HG03066 (cell line): Measurements from ENCODE around the gene ISM2.
A peak's percentile ranks its signal among the peaks of the same experiment; 100 is the strongest.

Source experiments
- ATAC-seq: cut with Tn5 transposase; IDR thresholded peaks from one replicate; pipeline ENCODE4 v1.9.1; 2021; ENCODE audit warnings: low read depth; ENCODE audit not compliant: unreplicated experiment

Gene ISM2

DNA sequence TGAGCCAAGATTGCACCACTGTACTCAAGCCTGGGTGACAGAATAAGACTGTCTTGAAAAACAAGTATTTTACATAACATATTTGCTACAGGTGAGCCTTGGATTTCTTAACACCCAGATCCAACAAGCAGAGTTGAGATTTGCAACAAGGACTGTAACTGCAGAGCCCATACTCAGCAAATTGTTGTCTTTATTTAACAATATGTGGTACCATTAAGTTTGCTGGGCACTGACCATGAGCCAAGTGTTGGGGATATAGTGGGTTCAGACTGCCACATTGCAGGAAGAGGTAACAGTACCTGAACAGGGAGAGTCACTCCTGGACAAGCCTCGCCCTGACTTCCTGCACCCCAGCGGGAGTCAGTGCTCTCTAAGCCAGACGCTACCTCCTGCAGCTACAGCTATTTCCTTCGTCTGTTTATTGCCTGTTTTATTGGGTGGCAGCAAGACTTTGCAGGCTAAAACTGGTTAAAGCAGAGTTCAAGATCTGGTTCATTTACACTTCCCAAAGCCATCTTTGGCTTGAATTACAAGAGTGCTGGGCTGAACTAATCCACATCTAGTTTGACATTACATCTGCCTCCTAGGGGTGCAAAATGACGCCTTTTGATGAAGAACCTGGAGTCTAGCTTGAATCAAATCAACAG lies 28.3 kb downstream of the ISM2 start:
- ATAC-seq = no peak

DNA sequence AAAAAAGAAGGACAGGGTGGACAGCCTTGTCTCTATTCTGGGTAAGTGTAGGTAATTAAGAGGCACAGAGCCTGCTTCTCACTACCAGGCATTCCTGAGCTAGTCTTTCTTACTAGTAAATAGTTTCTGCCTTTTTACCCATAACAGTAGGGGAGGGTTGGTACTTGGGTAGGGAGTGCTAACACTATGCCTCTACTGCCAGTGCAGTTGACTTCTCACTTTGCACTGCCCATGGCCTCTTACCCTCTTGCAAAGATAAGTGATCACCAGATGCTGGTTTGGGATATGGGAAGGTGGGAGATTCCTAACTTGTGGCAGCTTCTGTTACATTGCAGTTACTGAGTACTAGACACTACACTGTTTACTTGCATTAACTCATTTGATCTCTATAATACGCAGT lies 29.1 kb downstream of the ISM2 start:
- no peak for ATAC-seq

DNA sequence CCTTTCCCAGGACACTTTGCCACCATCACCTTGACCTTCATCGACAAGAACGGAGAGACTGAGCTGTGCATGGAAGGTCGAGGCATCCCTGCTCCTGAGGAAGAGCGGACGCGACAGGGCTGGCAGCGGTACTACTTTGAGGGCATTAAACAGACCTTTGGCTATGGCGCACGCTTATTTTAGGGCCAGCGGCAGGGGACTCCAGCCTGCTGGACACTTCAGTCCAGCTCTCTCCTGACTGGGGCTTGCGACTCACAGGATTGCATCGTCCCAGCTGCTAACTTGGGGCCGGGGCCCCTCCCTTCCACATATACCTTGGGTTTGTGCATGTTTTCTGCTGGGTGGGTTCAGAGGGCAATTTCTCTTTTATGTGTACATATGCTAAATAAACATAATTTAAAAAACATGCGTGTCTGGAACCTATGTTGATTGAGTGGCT lies 29.5 kb downstream of the ISM2 start:
- ATAC-seq = no peak

DNA sequence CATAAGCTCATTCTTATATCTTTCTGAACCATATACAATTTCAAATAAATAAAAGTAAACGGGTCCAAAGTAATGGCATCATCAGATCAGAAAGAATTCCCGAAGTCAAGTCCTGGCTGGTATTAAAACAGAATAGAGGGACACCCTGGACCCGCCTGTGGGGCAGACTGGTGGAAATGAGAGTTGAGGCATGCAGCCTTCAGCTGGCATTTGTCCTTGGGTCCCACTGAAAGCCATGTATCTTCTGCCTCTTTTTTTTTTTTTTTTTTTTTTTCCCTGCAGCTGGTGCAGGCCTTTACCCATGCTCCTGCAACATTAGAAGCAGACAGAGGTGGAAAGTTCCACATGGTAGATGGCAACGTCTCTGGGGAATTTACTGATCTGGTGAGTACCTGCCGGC lies 30.8 kb downstream of the ISM2 start:
- no peak for ATAC-seq

DNA sequence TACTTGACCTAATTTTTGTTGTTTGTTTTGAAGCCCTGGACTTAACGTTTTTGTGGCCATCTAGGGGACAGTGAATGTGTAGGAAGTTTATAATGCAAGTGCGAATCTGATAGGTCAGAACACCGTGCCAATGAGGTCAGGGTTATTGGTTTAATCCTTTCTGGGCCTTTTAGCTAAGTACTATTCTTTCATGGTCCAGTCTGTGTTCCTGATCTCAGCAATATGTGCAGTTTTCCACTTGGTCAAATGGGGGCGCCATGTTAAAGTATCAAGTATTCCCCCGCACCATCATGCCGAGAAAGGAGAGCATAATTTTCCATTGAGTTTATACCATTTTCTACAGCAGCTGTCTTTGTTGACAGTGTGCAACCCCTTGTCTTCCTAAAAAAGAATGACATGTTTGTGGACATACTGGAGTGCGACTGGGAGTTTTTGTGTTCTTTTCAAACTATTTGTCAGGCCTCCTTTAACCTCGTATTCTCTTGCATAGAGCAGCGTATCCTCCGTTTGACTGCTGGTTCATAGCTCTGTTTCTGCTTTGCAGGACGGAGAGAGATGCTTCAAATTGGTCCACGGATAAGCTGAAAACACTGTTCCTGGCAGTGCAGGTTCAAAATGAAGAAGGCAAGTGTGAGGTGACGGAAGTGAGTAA lies 39.4 kb downstream of the ISM2 start:
- no peak for ATAC-seq

DNA sequence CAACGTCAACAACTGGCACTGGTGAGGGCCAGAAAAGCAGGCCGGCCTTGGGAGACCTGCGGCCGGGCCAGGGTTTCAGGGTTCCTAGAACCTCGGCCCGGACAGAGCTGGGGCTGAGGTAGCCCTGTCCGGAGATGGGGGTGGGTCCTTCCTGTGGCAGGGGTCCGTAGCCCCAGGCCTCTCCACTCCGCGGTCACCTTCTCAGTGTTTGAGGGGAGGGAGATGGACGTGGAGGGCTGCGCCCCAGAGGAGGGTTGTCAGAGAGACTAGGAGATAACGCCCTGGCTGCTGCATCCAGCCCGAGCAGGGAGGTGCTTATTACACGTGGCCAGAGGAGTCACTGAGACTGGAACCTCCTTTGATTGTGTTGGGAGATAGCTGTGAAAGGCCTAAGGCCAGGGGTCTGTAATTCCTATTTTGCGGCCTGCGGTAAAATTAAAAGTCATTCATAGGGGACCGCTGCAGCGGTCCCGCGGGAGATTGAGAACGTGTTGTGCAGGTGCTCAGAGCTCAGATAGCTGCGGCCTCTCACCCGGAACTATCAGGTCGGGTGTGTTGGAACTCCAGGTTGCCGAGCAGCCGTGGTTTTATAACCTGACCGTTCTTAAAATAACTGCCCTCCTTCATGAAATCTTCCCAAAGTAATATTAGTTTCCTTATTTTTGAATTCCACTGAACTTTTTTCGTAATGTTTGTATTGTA lies 40.2 kb downstream of the ISM2 start:
- peak; percentile 13 for ATAC-seq

DNA sequence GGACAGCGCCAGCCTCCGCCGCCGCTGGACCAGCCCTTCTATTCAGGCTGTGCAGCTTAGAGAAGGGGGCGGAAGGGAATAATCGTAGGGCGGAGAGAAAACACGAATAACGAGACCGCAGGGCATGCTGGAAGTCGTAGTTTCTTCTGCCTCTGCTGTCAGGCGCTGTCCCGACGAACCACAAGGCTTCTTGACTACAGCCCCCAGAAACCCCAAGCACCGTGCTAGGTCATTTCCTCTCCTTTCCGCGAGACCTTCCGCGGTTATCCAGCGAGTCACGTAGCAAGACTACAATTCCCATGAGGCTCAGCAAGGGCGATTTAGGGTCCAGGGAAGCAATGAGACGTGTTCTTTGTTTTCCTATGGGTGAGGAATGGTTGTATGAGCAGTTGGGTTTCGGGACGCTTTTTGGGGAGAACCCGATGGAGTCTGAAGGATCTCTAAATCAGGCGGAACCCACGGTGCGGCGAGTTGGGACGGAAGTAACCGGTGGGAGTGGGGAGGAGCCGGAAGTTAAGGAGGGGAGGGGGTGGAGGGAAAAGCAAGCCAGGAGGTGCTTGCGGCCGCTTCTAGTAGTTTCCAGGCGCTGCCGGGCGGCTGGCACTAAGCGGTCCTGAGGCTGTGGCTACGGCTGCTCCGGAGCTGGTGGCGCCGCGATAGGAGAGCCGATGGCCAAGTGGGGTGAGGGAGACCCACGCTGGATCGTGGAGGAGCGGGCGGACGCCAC lies 40.9 kb downstream of the ISM2 start, which contains the start of the genes AHSA1 and VIPAS39:
Gene AHSA1 (plus strand): TSS at position 572 of the 727 bp plus-strand sequence. CDS start 97 bp downstream, at position 669.
Gene VIPAS39 (minus strand): TSS at position 80 of the 727 bp plus-strand sequence. CDS start 3,499 bp downstream, outside the sequence.
- ATAC-seq = peak; percentile 90

DNA sequence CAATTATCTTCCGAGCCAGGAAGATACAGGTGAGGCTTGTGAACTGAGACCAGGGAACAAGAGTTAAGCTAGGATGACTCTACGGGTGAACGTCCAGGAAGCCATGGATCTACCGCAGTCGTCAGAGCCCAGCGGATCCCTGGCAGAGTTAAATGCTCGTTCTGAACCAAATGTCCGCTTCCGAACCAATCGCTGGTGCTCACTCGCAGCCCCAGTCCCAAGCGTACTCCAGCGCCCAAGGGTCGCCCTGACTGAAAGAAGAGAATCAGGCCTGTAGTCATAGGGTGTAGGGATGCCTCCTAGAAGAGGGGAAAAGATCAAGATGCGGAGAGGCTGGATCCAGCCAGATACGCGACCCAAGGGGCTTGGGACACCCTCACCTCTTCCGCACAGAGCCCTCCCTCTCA lies 41.5 kb downstream of the ISM2 start:
- ATAC-seq = no peak

DNA sequence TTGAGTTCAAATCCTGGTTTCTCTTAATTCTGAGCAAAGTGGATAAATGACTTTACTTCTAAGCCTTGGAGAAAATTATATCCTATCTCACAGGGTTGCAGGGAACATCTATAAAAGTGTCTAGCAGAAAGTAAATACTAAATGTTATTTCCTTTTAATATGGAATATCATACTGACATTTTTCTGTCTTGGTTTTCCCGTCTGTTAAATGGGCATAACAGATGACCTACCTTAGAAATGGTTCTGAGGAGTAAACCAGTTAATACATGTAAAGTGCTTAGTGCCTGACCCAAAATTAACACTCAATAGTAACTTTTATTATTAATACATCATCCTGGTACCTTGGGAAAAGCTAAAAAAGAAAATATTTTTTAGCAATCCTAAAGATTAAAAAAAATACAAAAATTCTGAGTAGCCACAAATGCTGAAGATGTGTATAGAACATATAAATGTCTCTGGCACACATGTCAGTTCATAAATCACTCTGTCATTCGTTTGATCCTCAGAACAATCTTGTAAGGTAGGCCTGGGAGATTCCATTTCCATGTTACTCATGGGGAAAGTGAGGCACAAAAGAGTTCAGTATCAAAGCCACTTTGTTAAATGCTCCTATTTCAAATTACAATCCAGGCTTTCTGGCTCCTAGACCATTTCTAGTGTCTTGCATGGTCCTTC lies 42.5 kb downstream of the ISM2 start:
- ATAC-seq = no peak

DNA sequence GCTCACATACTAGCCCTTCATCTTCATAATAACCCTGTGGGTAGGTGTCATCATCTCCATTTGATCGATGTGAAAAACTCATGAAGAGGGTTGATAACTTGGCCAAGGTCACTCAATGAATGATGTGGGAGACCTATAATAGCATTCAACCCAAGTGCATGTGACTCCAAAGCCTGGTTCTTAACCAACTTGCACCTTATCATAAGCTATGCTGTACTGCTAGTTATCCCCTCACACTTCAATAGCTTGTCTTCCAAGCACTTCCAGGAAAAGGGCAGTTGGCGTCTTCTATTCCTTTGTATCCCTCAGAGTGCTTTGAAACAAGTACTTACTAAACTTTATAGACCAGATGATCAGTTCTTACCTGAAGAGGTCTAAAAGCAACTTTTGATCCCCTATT lies 56.4 kb downstream of the ISM2 start:
- no peak for ATAC-seq

DNA sequence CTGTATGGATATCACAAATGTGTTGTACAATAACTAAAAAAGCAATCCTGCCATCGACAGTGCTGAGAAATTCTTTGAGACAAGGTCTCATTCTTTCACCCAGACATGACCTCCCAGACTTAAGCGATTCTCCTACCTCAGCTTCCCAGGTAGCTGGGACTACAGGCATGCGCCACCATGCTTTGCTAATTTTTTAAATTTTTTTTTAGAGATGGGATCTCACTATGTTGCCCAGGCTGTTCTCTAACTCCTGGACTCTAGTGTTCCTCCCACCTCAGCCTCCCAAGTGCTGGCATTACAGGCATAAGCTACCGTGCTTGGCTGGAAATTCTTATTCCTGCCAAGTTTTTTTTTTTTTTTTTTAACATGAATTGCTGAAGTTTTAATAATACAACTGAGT lies 58.8 kb downstream of the ISM2 start:
- no peak for ATAC-seq

DNA sequence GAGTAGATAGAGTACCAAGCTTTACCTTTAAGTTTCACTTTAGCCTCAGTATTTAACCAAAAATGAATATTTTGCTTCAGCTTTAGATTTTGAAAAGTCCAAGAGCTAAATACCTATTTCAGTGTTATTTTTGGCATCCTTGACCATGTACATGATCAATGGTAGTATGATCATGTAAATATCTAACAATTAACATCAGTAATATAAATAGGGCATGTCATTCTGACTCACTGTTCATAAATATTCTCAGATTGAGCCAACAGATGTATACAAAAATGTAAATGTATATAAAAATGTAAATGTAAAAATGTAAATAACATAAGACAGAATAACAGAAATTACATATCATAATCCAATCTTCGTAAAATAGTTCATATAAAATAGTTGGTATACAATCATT lies 60.0 kb downstream of the ISM2 start:
- no peak for ATAC-seq

DNA sequence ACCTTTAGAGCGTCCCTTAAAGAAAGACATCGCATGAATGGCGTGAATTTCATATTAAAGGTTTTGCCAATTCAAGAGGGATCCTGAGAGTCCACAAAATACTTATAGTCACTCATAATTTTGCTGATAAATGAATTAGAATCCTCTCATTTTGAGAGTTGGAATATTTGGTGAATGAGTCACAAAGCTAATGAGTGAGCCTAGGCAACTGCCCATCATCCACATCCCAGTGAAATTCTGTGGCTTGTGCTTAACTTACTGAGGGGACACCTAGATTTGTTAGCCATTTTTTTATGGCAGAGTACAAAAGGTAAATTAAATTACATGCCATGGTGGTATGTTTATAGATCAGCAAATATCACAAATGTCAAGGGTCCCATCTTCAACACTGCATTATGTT lies 62.6 kb downstream of the ISM2 start:
- ATAC-seq = no peak

DNA sequence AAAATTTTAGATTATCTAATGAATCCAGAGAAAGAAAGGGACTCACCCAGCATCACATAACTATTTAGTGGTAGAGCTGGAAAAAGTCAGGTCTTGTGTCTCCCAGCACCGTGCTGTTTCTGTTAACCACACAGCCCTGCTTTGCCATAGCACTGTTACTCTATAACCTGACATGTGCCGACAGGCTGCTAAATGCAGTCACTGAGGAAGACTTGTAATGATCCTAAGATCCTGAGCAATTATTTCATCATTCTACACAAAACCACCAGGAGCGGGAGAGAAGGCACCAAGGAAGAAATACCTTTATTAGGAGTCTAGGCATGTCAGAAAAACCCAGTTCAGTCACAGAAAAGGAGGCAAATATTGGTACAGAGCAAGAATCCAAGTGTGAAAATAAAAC lies 72.2 kb downstream of the ISM2 start:
- ATAC-seq = no peak

DNA sequence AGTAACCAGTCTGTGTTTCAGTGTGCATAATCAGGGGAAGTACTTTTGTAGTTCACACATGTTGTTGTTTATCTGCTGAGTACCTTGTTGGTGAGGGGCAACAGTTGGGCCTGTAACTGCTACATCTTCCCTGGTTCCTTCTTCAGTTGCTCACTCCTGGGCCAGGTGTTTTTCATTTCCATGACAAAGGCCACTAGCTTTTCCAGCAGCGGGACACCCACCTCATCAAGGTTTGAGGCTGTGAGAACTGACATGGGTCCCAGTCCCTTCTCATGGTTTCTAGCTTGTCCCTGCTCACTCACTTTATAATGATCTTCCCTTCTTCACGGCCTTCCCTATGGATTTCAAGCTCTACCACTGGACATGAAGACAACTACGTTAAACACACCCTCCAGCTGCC lies 73.8 kb downstream of the ISM2 start:
- no peak for ATAC-seq
